Vagina (tissue), 2 donors: ENCODE results near the gene CFDP1. TPM values are rescaled to one million over a fixed set of nuclear protein-coding genes. Genes with fewer than 3 reads are reported as not detected.

Experiments used
- DNase-seq, 2 donors: peaks; one replicate each; pipeline ENCODE4 v3.0.0-alpha.2; 2017; ENCODE audit errors: extremely low spot score in 2 of 2
- H3K27ac ChIP-seq: fragments of 200-600 bp; sonication (generic); one replicate; pipeline ENCODE4 v1.5.1; 2019
- H3K27me3 ChIP-seq: fragments of 200-600 bp; sonication (generic); one replicate; pipeline ENCODE4 v1.5.1; 2019
- H3K36me3 ChIP-seq, 2 donors: fragments of 200-600 bp; sonication (generic); one replicate each; pipeline ENCODE4 v1.5.1; 2017 to 2019
- H3K4me1 ChIP-seq: fragments of 200-600 bp; sonication (generic); one replicate; pipeline ENCODE4 v1.5.1; 2019
- H3K4me3 ChIP-seq, 2 donors: fragments of 200-600 bp; sonication (generic); 1 replicate in 1 of 2; 2 replicates in 1 of 2; pipeline ENCODE4 v1.5.1; 2016 to 2019
- H3K9me3 ChIP-seq: fragments of 200-600 bp; sonication (generic); one replicate; pipeline ENCODE4 v1.5.1; 2019
- POLR2A ChIP-seq, 2 donors: fragments of 450-650 bp; IDR thresholded peaks; one replicate each; pipeline ENCODE4 v1.6.1; 2017; ENCODE audit warnings: antibody characterized with exemption in 2 of 2, mild to moderate bottlenecking in 2 of 2, moderate library complexity in 2 of 2
- POLR2AphosphoS5 ChIP-seq, 2 donors: sonication (generic); formaldehyde crosslinking; IDR thresholded peaks; one replicate each; pipeline ENCODE4 v1.9.0; 2017; ENCODE audit warnings: antibody characterized with exemption in 2 of 2, mild to moderate bottlenecking in 2 of 2, low read depth in 1 of 2; ENCODE audit not compliant: insufficient read depth in 1 of 2
- intact Hi-C: fragments of 100-400 bp; cut with DNase I; formaldehyde crosslinking; loops from one replicate; pipeline ENCODE4 v1.15.1; 2023
- total RNA-seq: library from RNA; depleted of rRNA; stranded (reverse); fragments of >200 nt; gene quantifications from one replicate; pipeline ENCODE4 v1.2.3, GENCODE V29; 2016
- TF ChIP-seq, protein P1 (sequence below), 3 experiments: fragments of 450-650 bp in 2 of 3; fragments of 200-600 bp in 1 of 3; sonication (generic) in 1 of 3; IDR thresholded peaks; one replicate each; pipeline ENCODE4 v1.5.1; 2017 to 2019; ENCODE audit warnings: antibody characterized with exemption in 3 of 3, mild to moderate bottlenecking in 2 of 3, moderate library complexity in 2 of 3

The CFDP1 gene
- total RNA-seq, 1 donor from 2014 or later, result 45.7 TPM

DNA sequence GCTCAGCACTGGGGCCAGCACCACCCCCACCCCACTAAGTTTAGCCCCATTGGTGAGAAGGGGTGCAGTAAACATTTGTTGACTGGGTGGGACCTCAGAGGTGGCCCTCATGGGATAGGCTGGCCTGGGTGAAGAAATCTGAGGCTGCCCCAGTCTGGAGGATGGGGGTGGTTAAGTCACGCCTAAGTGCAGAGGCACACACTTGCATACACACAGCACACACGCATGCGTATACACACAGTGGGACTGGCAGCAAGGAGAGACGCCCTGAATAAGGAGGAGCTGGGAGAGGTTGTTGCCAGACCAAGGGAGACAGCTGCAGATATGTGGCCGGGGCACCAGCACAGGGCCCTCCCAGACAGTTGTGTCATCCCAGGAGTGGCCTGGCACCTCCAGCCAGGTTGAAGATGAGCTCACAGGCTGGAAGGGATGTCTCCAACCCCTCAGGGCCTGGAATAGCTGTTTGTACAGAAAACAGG, 178.9 kb downstream of the CFDP1 start:
- Histone ChIP-seq H3K36me3 (no peaks in the 10 kb centered on the region), H3K4me1 (peaks cover 93% of the 10 kb centered on the region), H3K4me3 (no peak overlapping the region), H3K9me3 (no peaks in the 10 kb centered on the region), H3K27me3 (no peaks in the 10 kb centered on the region), H3K27ac (peak overlapping the region; percentile 88)
- intact Hi-C loops, result loop anchor here (5.0 kb wide), 1 partner anchor 48 kb away; no protein-coding TSS in a partner anchor
- TF ChIP-seq POLR2AphosphoS5 (IDR thresholded peaks at IDR 0.05; ENCODE audit: insufficient read depth in 1 of 2, low read depth in 1 of 2) (no peak), POLR2A (IDR thresholded peaks at IDR 0.05) (no peak)
- TF ChIP-seq, protein P1, sequence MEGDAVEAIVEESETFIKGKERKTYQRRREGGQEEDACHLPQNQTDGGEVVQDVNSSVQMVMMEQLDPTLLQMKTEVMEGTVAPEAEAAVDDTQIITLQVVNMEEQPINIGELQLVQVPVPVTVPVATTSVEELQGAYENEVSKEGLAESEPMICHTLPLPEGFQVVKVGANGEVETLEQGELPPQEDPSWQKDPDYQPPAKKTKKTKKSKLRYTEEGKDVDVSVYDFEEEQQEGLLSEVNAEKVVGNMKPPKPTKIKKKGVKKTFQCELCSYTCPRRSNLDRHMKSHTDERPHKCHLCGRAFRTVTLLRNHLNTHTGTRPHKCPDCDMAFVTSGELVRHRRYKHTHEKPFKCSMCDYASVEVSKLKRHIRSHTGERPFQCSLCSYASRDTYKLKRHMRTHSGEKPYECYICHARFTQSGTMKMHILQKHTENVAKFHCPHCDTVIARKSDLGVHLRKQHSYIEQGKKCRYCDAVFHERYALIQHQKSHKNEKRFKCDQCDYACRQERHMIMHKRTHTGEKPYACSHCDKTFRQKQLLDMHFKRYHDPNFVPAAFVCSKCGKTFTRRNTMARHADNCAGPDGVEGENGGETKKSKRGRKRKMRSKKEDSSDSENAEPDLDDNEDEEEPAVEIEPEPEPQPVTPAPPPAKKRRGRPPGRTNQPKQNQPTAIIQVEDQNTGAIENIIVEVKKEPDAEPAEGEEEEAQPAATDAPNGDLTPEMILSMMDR (IDR thresholded peaks at IDR 0.05), result no peak
- no peak for DNase-seq

DNA sequence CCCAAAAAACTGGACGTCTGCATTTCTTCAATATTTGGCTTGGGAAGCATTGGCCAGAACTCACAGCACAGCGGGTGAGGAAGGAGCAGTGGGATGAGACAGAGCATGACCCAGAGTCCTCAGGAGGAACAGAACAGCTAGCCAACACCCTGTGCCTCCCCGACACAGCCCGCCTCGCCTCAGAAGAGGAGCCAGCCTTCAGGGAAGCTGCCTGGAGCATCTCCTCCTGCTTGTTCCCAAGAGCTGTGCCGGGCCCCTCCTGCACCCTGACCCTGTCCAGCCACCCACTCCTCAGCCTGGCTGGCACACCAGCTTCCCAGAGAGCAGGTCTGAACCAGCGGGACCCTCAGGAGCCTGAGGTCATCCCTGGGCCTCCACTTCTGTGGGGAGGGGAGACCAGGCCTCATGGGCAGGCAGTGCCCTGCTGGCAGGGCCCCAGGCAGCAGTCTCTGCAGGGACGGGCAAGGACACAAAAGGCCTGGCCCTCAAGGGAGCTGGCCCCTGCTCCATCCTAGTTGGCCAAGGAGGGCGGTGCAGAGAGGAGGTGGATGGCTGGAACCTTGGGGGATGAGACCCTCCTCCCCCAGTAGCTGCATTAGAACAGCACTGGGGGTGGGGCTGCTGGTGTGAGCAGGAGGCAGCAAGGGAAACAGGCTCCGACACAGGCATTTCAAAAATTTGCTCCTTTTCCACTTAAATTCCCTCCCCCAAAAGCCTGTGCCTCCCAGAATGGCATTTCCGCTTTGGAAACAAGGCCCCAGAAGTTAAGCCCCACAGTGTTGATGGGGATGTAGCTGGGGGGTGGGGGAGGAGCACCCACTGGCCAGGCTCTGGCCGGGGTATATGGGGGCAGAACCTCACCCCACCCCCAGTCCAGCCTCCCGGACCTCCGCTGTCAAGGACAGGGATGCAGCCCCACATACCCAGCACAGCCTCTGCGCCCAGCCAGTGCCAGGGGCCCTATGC, 180.1 kb downstream of the CFDP1 start:
- H3K4me1 ChIP-seq, result peaks cover 93% of the 10 kb centered on the region

DNA sequence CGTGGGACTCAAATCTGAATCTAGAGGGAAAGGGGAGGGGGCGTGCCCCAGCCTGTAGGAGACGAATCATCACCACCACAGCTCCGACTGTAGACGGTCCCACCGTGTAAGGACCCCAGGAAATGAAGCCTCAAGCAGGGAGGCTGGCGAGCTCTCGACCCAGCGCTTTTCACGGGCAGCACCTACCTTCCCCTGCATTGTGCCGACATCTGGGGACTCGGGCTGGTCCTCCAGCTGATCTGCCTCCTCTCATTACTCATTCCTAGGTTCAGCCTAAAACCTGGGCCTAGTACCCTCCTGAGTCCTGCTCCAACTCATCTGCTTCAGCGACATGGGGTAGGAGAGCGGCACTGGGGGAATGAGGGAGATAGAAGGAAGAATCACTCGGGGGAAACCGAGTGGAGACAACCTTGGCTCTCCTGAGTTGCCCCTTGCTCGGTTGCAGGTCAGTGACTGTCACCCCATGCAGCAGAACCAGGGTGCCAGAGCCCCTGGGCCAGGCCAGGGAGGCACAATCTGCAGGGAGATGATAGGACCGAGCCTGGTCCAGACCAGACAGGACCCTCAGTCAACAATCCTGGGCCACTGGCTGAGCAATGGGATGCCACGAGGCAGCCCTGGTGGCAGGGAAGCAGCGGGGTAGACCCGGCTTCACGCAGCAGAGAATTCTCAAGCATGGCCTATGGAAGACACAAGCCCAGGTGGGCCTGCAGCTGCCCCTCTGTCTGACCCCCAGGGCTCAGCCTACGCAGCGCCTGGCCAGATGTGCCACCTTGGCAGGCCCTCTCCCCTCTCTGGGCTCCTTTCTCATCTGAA, 181.0 kb downstream of the CFDP1 start:
- DNase-seq, result no peak
- intact Hi-C loops, result loop anchor here (5.0 kb wide), 1 partner anchor 50 kb away; no protein-coding TSS in a partner anchor
- TF ChIP-seq, protein P1 (IDR thresholded peaks at IDR 0.05), result no peak
- TF ChIP-seq POLR2A (IDR thresholded peaks at IDR 0.05) (no peak), POLR2AphosphoS5 (IDR thresholded peaks at IDR 0.05; ENCODE audit: insufficient read depth in 1 of 2, low read depth in 1 of 2) (no peak)
- no peaks in the 10 kb centered on the region for H3K9me3 ChIP-seq
- no peaks in the 10 kb centered on the region for H3K27me3 ChIP-seq
- H3K4me3 ChIP-seq, result peak overlapping the region; percentile 57 to 85
- H3K27ac ChIP-seq, result peak overlapping the region; percentile 88
- peaks cover 93% of the 10 kb centered on the region for H3K4me1 ChIP-seq
- no peaks in the 10 kb centered on the region for H3K36me3 ChIP-seq

More for the DNA sequence above, 180.1 kb downstream of the CFDP1 start:
- intact Hi-C loops, result loop anchor here (5.0 kb wide), 1 partner anchor 49 kb away; no protein-coding TSS in a partner anchor
- Histone ChIP-seq H3K4me3 (no peak overlapping the region), H3K36me3 (no peaks in the 10 kb centered on the region), H3K27me3 (no peaks in the 10 kb centered on the region), H3K27ac (peak overlapping the region; percentile 88), H3K9me3 (no peaks in the 10 kb centered on the region)
- no peak for DNase-seq
- TF ChIP-seq, protein P1 (IDR thresholded peaks at IDR 0.05), result no peak
- TF ChIP-seq POLR2AphosphoS5 (IDR thresholded peaks at IDR 0.05; ENCODE audit: insufficient read depth in 1 of 2, low read depth in 1 of 2) (no peak), POLR2A (IDR thresholded peaks at IDR 0.05) (no peak)

DNA sequence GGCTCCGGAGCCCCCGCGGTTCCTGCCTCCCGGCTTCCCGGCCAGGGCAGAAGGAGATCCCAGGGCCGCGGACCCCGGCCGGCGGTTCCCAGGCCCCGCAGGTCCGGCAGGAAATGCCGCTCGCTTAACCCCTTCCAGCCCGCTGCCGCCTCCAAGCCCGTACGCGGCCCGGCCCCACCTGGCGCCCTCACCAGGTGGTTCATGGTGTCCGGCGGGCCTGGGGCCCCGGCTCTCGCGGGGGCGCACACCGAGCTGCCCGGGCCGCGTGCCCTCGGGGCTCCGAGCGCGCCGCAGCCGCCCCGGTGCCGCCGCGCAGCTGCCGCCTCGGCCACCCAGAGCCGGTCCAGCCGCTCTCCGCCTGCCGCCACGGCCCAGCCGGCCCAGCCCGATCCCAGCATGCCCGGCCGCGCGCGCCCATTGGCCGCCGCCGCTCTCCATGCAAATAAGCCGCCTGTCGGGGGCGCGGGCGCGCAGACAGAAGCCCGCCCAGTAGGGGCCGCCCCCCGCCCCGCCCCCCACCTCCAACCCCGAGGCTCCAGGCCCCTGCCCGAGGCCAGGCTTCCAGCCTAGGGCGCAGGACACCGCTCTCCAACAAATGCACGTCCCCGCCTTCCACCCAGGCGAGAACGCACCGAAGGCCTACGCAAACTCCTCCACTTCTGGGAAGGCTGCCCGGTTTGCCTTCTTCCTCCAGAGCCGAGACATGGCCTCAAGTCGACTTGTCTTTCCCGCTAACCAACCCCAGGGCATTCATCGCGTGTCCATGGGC, 181.8 kb downstream of the CFDP1 start, which contains the start of gene BCAR1:
BCAR1 (minus strand) TSS at position 345 of the 769 bp plus-strand sequence; CDS start at position 203, 142 bp downstream.
- Histone ChIP-seq H3K27me3 (no peaks in the 10 kb centered on the region), H3K4me3 (peak within 1 kb of the TSS; percentile 57 to 85), H3K36me3 (no peaks in the 10 kb centered on the region), H3K27ac (peak within 1 kb of the TSS; percentile 88), H3K4me1 (peaks cover 93% of the 10 kb centered on the region), H3K9me3 (no peaks in the 10 kb centered on the region)
- TF ChIP-seq POLR2AphosphoS5 (IDR thresholded peaks at IDR 0.05; ENCODE audit: insufficient read depth in 1 of 2, low read depth in 1 of 2) (peak in 1 of 2 donors; percentile 52), POLR2A (IDR thresholded peaks at IDR 0.05) (peak in 1 of 2 donors; percentile 54)
- TF ChIP-seq, protein P1 (IDR thresholded peaks at IDR 0.05), result no peak
- no peak for DNase-seq
- intact Hi-C loops, result loop anchor here (5.0 kb wide), 1 partner anchor 51 kb away; no protein-coding TSS in a partner anchor
